Activated T-cell treated with anti-CD3 and anti-CD28 coated beads, Interleukin-2, amount 50 U/mL, for 4 hours (primary cell): Measurements from ENCODE around the gene SDF4. TPM values are rescaled to one million over a fixed set of nuclear protein-coding genes. Genes with fewer than 3 reads are reported as not detected.

Experiments
- total RNA-seq, 3 donors: library from RNA; stranded (reverse); gene quantifications; one replicate each; pipeline ENCODE4 v1.2.1, GENCODE V29; 2021

Gene SDF4
- total RNA-seq, 3 donors from 2014 or later = 191 to 242 (median 193) TPM

Other genes with a start within 250 kb of the SDF4 start
- gene PERM1, start 249.9 kb downstream of the SDF4 start, total RNA-seq = not detected
- gene HES4, start 231.9 kb downstream of the SDF4 start, total RNA-seq = 1 to 10 TPM; 1.3 to 3.0 (median 2.7) TPM
- 10 to 100 TPM; 22.3 to 23.7 (median 22.9) TPM for gene ISG15, start 218.5 kb downstream of the SDF4 start, total RNA-seq
- 10 to 100 TPM; 12.0 to 18.0 (median 15.2) TPM for gene AGRN, start 211.9 kb downstream of the SDF4 start, total RNA-seq
- gene RNF223, start 157.7 kb downstream of the SDF4 start, total RNA-seq = under 1 TPM in 1 of 3 donors, not detected in 2; 0.16 TPM
- gene C1orf159, start 115.9 kb downstream of the SDF4 start, total RNA-seq = 10 to 100 TPM; 22.3 to 27.6 (median 26.8) TPM
- not detected for gene TTLL10, start 58.1 kb downstream of the SDF4 start, total RNA-seq
- 100 to 1,000 TPM; 102 to 212 (median 155) TPM for gene TNFRSF18, start 25.4 kb downstream of the SDF4 start, total RNA-seq
- 100 to 1,000 TPM; 480 to 735 (median 495) TPM for gene TNFRSF4, start 17.8 kb downstream of the SDF4 start, total RNA-seq
- gene B3GALT6, start 236 bp upstream of the SDF4 start, total RNA-seq = 10 to 100 TPM; 38.0 to 40.8 (median 39.0) TPM
- 1 to 10 TPM; 1.6 to 2.2 (median 2.1) TPM for gene C1QTNF12, start 14.7 kb upstream of the SDF4 start, total RNA-seq
- 10 to 100 TPM; 89.3 to 93.6 (median 91.2) TPM for gene UBE2J2, start 41.9 kb upstream of the SDF4 start, total RNA-seq
- gene SCNN1D, start 48.4 kb upstream of the SDF4 start, total RNA-seq = 1 to 10 TPM; 2.8 to 3.9 (median 3.2) TPM
- 10 to 100 TPM; 28.4 to 37.6 (median 30.1) TPM for gene ACAP3, start 75.9 kb upstream of the SDF4 start, total RNA-seq
- 10 to 100 TPM; 38.9 to 40.7 (median 39.5) TPM for gene PUSL1, start 76.6 kb upstream of the SDF4 start, total RNA-seq
- 100 to 1,000 TPM; 164 to 181 (median 172) TPM for gene INTS11, start 92.7 kb upstream of the SDF4 start, total RNA-seq
- 10 to 100 TPM; 16.0 to 18.4 (median 18.1) TPM for gene CPTP, start 92.8 kb upstream of the SDF4 start, total RNA-seq
- gene TAS1R3, start 99.3 kb upstream of the SDF4 start, total RNA-seq = under 1 TPM; 0.15 to 0.29 (median 0.19) TPM
- gene DVL1, start 117.4 kb upstream of the SDF4 start, total RNA-seq = 10 to 100 TPM; 70.7 to 74.6 (median 72.1) TPM
- under 1 TPM; 0.41 to 0.53 (median 0.47) TPM for gene MXRA8, start 126.6 kb upstream of the SDF4 start, total RNA-seq
- 100 to 1,000 TPM; 218 to 244 (median 220) TPM for gene AURKAIP1, start 143.2 kb upstream of the SDF4 start, total RNA-seq
- gene CCNL2, start 167.3 kb upstream of the SDF4 start, total RNA-seq = 100 to 1,000 TPM; 112 to 127 (median 118) TPM
- 100 to 1,000 TPM; 254 to 300 (median 271) TPM for gene MRPL20, start 175.3 kb upstream of the SDF4 start, total RNA-seq
- under 1 TPM in 1 of 3 donors, not detected in 2; 0.15 TPM for gene ANKRD65, start 189.3 kb upstream of the SDF4 start, total RNA-seq
- gene VWA1, start 203.7 kb upstream of the SDF4 start, total RNA-seq = under 1 TPM; 0.18 to 0.58 (median 0.19) TPM
- 1 to 10 TPM in 1 of 3 donors, under 1 TPM in 2; 0.33 to 1.1 (median 0.74) TPM for gene ATAD3C, start 217.7 kb upstream of the SDF4 start, total RNA-seq
- gene ATAD3B, start 239.8 kb upstream of the SDF4 start, total RNA-seq = 100 to 1,000 TPM; 193 to 208 (median 194) TPM